ENCODE data around the gene C2orf69.

The C2orf69 gene

DNA sequence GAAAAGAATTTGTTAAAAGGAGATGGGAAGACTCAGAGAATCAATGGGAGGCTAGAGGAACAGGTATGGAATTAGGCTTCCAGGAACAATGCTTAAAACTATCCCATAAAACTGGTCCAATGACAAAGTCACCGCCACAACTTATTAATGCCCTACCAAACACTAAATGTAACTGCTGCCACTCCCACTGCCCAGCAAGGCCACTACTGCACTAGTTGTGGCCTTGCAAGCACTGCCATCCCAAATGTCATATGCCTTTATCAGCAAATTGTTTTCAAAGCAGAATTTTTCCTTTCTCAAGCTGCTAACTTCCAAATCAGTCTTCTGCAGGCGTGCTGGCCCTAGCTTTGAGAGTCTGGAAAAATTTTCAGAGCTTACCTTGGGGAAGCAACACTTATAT lies 14.5 kb upstream of the C2orf69 start:
- Histone ChIP-seq H3F3A (ENCODE audit: insufficient read depth) (no peaks in the 10 kb centered on the region), H4K20me1 (ENCODE audit: low read depth, low read length) (no peaks in the 10 kb centered on the region), H3K27me3 (ENCODE audit: low read length) (no peaks in the 10 kb centered on the region), H3K79me2 (ENCODE audit: insufficient read depth, low read length) (no peaks in the 10 kb centered on the region), H3K9me2 (replicated peaks; ENCODE audit: insufficient read depth, low read length) (no peaks in the 10 kb centered on the region), H3K9me3 (ENCODE audit: insufficient read depth, low read length) (no peaks in the 10 kb centered on the region), H3K27ac (ENCODE audit: low read depth, low read length) (no peak overlapping the region), H3K36me3 (ENCODE audit: low read length) (no peaks in the 10 kb centered on the region), H3K4me2 (ENCODE audit: low read depth, low read length, poor library complexity, severe bottlenecking) (no peak overlapping the region), H2AFZ (ENCODE audit: low read depth, low read length, severe bottlenecking) (no peak overlapping the region), H3K4me3 (ENCODE audit: insufficient read depth, low read length, poor library complexity, severe bottlenecking) (no peak overlapping the region), H3K9ac (ENCODE audit: low read length) (no peak overlapping the region)
- TF ChIP-seq EZH2phosphoT487 (conservative IDR thresholded peaks at IDR 0.05; ENCODE audit: low read length), result no peak
- TF ChIP-seq, protein P1, sequence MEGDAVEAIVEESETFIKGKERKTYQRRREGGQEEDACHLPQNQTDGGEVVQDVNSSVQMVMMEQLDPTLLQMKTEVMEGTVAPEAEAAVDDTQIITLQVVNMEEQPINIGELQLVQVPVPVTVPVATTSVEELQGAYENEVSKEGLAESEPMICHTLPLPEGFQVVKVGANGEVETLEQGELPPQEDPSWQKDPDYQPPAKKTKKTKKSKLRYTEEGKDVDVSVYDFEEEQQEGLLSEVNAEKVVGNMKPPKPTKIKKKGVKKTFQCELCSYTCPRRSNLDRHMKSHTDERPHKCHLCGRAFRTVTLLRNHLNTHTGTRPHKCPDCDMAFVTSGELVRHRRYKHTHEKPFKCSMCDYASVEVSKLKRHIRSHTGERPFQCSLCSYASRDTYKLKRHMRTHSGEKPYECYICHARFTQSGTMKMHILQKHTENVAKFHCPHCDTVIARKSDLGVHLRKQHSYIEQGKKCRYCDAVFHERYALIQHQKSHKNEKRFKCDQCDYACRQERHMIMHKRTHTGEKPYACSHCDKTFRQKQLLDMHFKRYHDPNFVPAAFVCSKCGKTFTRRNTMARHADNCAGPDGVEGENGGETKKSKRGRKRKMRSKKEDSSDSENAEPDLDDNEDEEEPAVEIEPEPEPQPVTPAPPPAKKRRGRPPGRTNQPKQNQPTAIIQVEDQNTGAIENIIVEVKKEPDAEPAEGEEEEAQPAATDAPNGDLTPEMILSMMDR (IDR thresholded peaks at IDR 0.05; ENCODE audit: insufficient read depth, low read length, poor library complexity, severe bottlenecking), result no peak

DNA sequence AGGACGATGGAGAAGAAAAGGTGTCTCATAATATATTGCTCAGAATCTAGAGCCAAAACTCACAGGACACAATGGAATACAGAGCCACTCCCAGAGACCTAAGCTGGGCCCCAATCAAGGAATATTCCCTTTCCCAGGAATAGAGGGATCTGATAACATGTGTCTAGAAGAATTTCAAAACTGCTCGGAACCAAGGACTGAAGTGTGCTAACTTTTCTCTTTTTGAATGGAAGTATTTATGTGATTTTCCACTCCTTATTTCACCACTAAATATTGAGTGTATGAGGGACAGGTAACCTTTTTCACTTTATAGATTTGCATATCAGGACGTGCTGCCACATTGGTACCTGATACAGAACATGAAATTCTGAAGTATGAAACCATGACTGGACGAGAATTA lies 9.2 kb upstream of the C2orf69 start:
- H3K27ac ChIP-seq (ENCODE audit: low read depth, low read length), result no peak overlapping the region
- H4K20me1 ChIP-seq (ENCODE audit: low read depth, low read length), result no peaks in the 10 kb centered on the region
- H3F3A ChIP-seq (ENCODE audit: insufficient read depth), result no peaks in the 10 kb centered on the region
- H3K4me3 ChIP-seq (ENCODE audit: insufficient read depth, low read length, poor library complexity, severe bottlenecking), result no peak overlapping the region
- H2AFZ ChIP-seq (ENCODE audit: low read depth, low read length, severe bottlenecking), result no peak overlapping the region
- no peaks in the 10 kb centered on the region for H3K79me2 ChIP-seq (ENCODE audit: insufficient read depth, low read length)
- no peak overlapping the region for H3K4me2 ChIP-seq (ENCODE audit: low read depth, low read length, poor library complexity, severe bottlenecking)
- no peaks in the 10 kb centered on the region for H3K36me3 ChIP-seq (ENCODE audit: low read length)
- TF ChIP-seq, protein P1 (IDR thresholded peaks at IDR 0.05; ENCODE audit: insufficient read depth, low read length, poor library complexity, severe bottlenecking), result no peak
- TF ChIP-seq EZH2phosphoT487 (conservative IDR thresholded peaks at IDR 0.05; ENCODE audit: low read length), result no peak
- no peaks in the 10 kb centered on the region for H3K9me3 ChIP-seq (ENCODE audit: insufficient read depth, low read length)
- H3K9me2 ChIP-seq (replicated peaks; ENCODE audit: insufficient read depth, low read length), result no peaks in the 10 kb centered on the region
- no peaks in the 10 kb centered on the region for H3K27me3 ChIP-seq (ENCODE audit: low read length)
- no peak overlapping the region for H3K9ac ChIP-seq (ENCODE audit: low read length)

DNA sequence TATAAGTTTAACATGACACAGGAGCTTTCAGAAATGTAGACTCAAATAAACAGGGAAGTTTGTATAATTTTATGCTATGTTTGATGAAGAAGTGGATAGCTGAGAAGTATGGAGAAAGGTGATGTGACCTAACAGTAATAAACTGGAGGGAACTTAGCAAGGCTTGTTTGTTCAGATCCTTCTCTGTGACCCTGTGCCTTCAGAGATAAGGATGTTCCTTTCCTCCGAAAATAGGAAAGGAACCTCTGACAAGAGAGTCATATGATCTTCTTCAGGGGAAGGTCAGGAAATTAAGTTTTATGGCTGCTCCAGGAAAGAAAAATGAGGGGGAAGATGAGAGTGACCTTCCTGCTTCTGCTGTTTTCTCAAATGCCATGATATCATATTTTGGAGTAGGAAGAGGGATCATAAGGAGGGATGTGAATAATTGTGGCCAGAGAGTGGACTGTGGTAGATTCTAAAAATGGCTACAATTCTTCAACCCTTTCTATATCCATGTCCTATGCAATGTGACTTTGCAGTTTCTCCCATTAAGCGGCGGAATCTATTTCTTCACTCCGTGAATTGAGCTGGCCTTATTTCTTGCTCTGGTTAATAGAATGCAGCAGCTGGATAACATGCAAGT lies 8.5 kb upstream of the C2orf69 start:
- H3K9me2 ChIP-seq (replicated peaks; ENCODE audit: insufficient read depth, low read length), result no peaks in the 10 kb centered on the region
- no peaks in the 10 kb centered on the region for H3K27me3 ChIP-seq (ENCODE audit: low read length)
- H3K4me2 ChIP-seq (ENCODE audit: low read depth, low read length, poor library complexity, severe bottlenecking), result no peak overlapping the region
- H3K27ac ChIP-seq (ENCODE audit: low read depth, low read length), result no peak overlapping the region
- TF ChIP-seq EZH2phosphoT487 (conservative IDR thresholded peaks at IDR 0.05; ENCODE audit: low read length), result no peak
- TF ChIP-seq, protein P1 (IDR thresholded peaks at IDR 0.05; ENCODE audit: insufficient read depth, low read length, poor library complexity, severe bottlenecking), result no peak
- no peaks in the 10 kb centered on the region for H3K36me3 ChIP-seq (ENCODE audit: low read length)
- no peaks in the 10 kb centered on the region for H3K79me2 ChIP-seq (ENCODE audit: insufficient read depth, low read length)
- H3K9ac ChIP-seq (ENCODE audit: low read length), result no peak overlapping the region
- H4K20me1 ChIP-seq (ENCODE audit: low read depth, low read length), result no peaks in the 10 kb centered on the region
- H2AFZ ChIP-seq (ENCODE audit: low read depth, low read length, severe bottlenecking), result no peak overlapping the region
- H3F3A ChIP-seq (ENCODE audit: insufficient read depth), result no peaks in the 10 kb centered on the region
- no peak overlapping the region for H3K4me3 ChIP-seq (ENCODE audit: insufficient read depth, low read length, poor library complexity, severe bottlenecking)
- no peaks in the 10 kb centered on the region for H3K9me3 ChIP-seq (ENCODE audit: insufficient read depth, low read length)

Measured in SU-DHL-6 (cell line).